SK-N-MC (cell line): ENCODE results near the gene AP1M1.
"Not testable (repeated sequence)": the region's sequence is repeated elsewhere in the genome, so short reads cannot be mapped to it uniquely, and the experiment has no call there.

Source experiments
- DNase-seq: peaks from one replicate; pipeline ENCODE4 v3.0.0-alpha.2; 2011; ENCODE audit warnings: low read depth, low spot score
- H3K27ac ChIP-seq: fragments of 200-600 bp; sonication (generic); 2 replicates; pipeline ENCODE4 v1.5.1; 2016; ENCODE audit warnings: mixed run types
- H3K36me3 ChIP-seq: fragments of 200-600 bp; sonication (generic); 2 replicates; pipeline ENCODE4 v1.6.1; 2017; ENCODE audit warnings: antibody characterized with exemption, low read length, mixed read lengths; ENCODE audit not compliant: insufficient read depth
- H3K4me3 ChIP-seq: fragments of 200-600 bp; sonication (generic); 2 replicates; pipeline ENCODE4 v1.5.1; 2016
- H3K9ac ChIP-seq: fragments of 200-600 bp; sonication (generic); 2 replicates; pipeline ENCODE4 v1.8.0; 2017; ENCODE audit warnings: mixed run types, mixed read lengths; ENCODE audit not compliant: insufficient read length
- H3K9me3 ChIP-seq: fragments of 200-600 bp; sonication (generic); 2 replicates; pipeline ENCODE4 v1.6.1; 2017; ENCODE audit warnings: low read depth, mild to moderate bottlenecking, antibody characterized with exemption, low read length, moderate library complexity, mixed read lengths
- EZH2 ChIP-seq: fragments of 200-600 bp; sonication (generic); IDR thresholded peaks from one replicate; pipeline ENCODE4 v1.6.1; 2017; ENCODE audit warnings: antibody characterized with exemption
- FOXP2 ChIP-seq: optimal IDR thresholded peaks from 2 replicates; pipeline ENCODE3; 2011; ENCODE audit warnings: mild to moderate bottlenecking, moderate library complexity; ENCODE audit not compliant: insufficient read depth; ENCODE audit errors: extremely low read length, control extremely low read depth
- POLR2AphosphoS5 ChIP-seq: IDR thresholded peaks from 2 replicates; pipeline ENCODE4 v1.6.1; 2012; ENCODE audit warnings: mild to moderate bottlenecking, low read depth, low read length, borderline replicate concordance

Gene AP1M1

GRCh38 chr19:16281743-16282142 lies 84.0 kb downstream of the AP1M1 start:
- no peak for DNase-seq
- Histone ChIP-seq H3K4me3 (no peak overlapping the region), H3K27ac (no peak overlapping the region), H3K9ac (no peak overlapping the region), H3K36me3 (no peaks in the 10 kb centered on the region), H3K9me3 (no peaks in the 10 kb centered on the region)
- no peak for TF ChIP-seq POLR2AphosphoS5
- no peak for TF ChIP-seq EZH2
- TF ChIP-seq FOXP2: no peak

GRCh38 chr19:16283210-16284061 lies 85.7 kb downstream of the AP1M1 start:
- peak overlapping the region; percentile 85 for H3K27ac ChIP-seq
- peak overlapping the region; percentile 54 for H3K9ac ChIP-seq
- no peak for DNase-seq
- no peaks in the 10 kb centered on the region for H3K9me3 ChIP-seq
- peak overlapping the region; percentile 35 for H3K4me3 ChIP-seq
- H3K36me3 ChIP-seq: no peaks in the 10 kb centered on the region
- TF ChIP-seq POLR2AphosphoS5 (peak; percentile 61), FOXP2 (no peak)

- TF ChIP-seq EZH2 (no peak), FOXP2 (no peak), POLR2AphosphoS5 (no peak)
- Histone ChIP-seq H3K9me3 (no peaks in the 10 kb centered on the region), H3K9ac (no peak overlapping the region), H3K4me3 (no peak overlapping the region), H3K27ac (no peak overlapping the region), H3K36me3 (no peaks in the 10 kb centered on the region)
- DNase-seq: no peak
These were observed 86.8 kb downstream of the AP1M1 start for GRCh38 chr19:16284505-16284904.

GRCh38 chr19:16285079-16285478 lies 87.4 kb downstream of the AP1M1 start:
- not testable (repeated sequence) for DNase-seq, H3K9me3 ChIP-seq, H3K4me3 ChIP-seq, H3K27ac ChIP-seq, H3K36me3 ChIP-seq, H3K9ac ChIP-seq

- Histone ChIP-seq H3K9me3 (no peaks in the 10 kb centered on the region), H3K4me3 (peak overlapping the region; percentile 55), H3K27ac (peak overlapping the region; percentile 70; the same call in 1 of the 2 replicates), H3K9ac (peak overlapping the region; percentile 38), H3K36me3 (no peaks in the 10 kb centered on the region)
- no peak for DNase-seq
- TF ChIP-seq EZH2 (no peak), POLR2AphosphoS5 (no peak), FOXP2 (no peak)
These were observed 88.2 kb downstream of the AP1M1 start for GRCh38 chr19:16285769-16286498.

GRCh38 chr19:16288544-16288943 lies 90.8 kb downstream of the AP1M1 start:
- TF ChIP-seq FOXP2 (no peak), POLR2AphosphoS5 (no peak), EZH2 (no peak)
- Histone ChIP-seq H3K36me3 (no peaks in the 10 kb centered on the region), H3K9ac (no peak overlapping the region), H3K27ac (no peak overlapping the region), H3K9me3 (no peaks in the 10 kb centered on the region), H3K4me3 (no peak overlapping the region)
- no peak for DNase-seq

GRCh38 chr19:16289594-16289993 lies 91.9 kb downstream of the AP1M1 start:
- no peak overlapping the region for H3K9ac ChIP-seq
- H3K27ac ChIP-seq: no peak overlapping the region
- no peak for DNase-seq
- H3K36me3 ChIP-seq: no peaks in the 10 kb centered on the region
- no peak for TF ChIP-seq FOXP2
- TF ChIP-seq EZH2: no peak
- TF ChIP-seq POLR2AphosphoS5: no peak
- no peaks in the 10 kb centered on the region for H3K9me3 ChIP-seq
- no peak overlapping the region for H3K4me3 ChIP-seq

- H3K27ac ChIP-seq: no peak overlapping the region
- H3K4me3 ChIP-seq: no peak overlapping the region
- H3K9ac ChIP-seq: no peak overlapping the region
- H3K36me3 ChIP-seq: no peaks in the 10 kb centered on the region
- no peak for DNase-seq
- TF ChIP-seq FOXP2 (no peak), POLR2AphosphoS5 (no peak), EZH2 (no peak)
- H3K9me3 ChIP-seq: no peaks in the 10 kb centered on the region
These were observed 93.0 kb downstream of the AP1M1 start for GRCh38 chr19:16290692-16291091.
